Upper lobe of right lung (tissue), 1 donor: ENCODE data around the gene TOX3. TPM values are rescaled to one million over a fixed set of nuclear protein-coding genes. Genes with fewer than 3 reads are reported as not detected.

Experiments
- ATAC-seq: fragments of 200-7000 bp; cut with Tn5 transposase; one replicate; pipeline ENCODE4 v1.9.1; 2020; ENCODE audit warnings: mild to moderate bottlenecking, moderate library complexity
- DNase-seq: peaks from one replicate; pipeline ENCODE4 v3.0.0-alpha.2; 2020
- H3K27ac ChIP-seq: fragments of 200-600 bp; one replicate; pipeline ENCODE4 v1.8.0; 2022
- H3K27me3 ChIP-seq: fragments of 200-600 bp; one replicate; pipeline ENCODE4 v1.8.0; 2022; ENCODE audit warnings: mild to moderate bottlenecking
- H3K36me3 ChIP-seq: fragments of 200-600 bp; one replicate; pipeline ENCODE4 v1.8.0; 2022
- H3K4me1 ChIP-seq: fragments of 200-600 bp; one replicate; pipeline ENCODE4 v1.8.0; 2022
- H3K4me3 ChIP-seq: fragments of 200-600 bp; one replicate; pipeline ENCODE4 v1.8.0; 2022; ENCODE audit warnings: mild to moderate bottlenecking
- H3K9me3 ChIP-seq: fragments of 200-600 bp; one replicate; pipeline ENCODE4 v1.8.0; 2022
- CTCF ChIP-seq: fragments of 200-600 bp; IDR thresholded peaks from one replicate; pipeline ENCODE4 v1.8.0; 2022; ENCODE audit warnings: antibody characterized with exemption
- intact Hi-C: fragments of 100-400 bp; cut with DNase I; formaldehyde crosslinking; loops from one replicate; pipeline ENCODE4 v1.11.0; 2022
- total RNA-seq: library from RNA; stranded (reverse); fragmentation: NEBNext Ultra II Directional; extraction: Animal tissue kit (Norgen Biotek cat#: 25700); gene quantifications from one replicate; pipeline ENCODE4 v1.2.1, GENCODE V29; 2021
- donor health status: DM: no; HTN: yes; CAD: no; lungs with severe emphysema.

The TOX3 gene
- total RNA-seq, 1 donor from 2014 or later, result 3.7 TPM

- H3K36me3 ChIP-seq, result no peaks in the 10 kb centered on the region
- no peak overlapping the region for H3K27ac ChIP-seq
- H3K4me1 ChIP-seq, result no peaks in the 10 kb centered on the region
- DNase-seq (no peak), ATAC-seq (no peak)
- H3K4me3 ChIP-seq, result no peak overlapping the region
- no peaks in the 10 kb centered on the region for H3K27me3 ChIP-seq
- no peak for TF ChIP-seq CTCF
- intact Hi-C loops, result no loop called here
- no peaks in the 10 kb centered on the region for H3K9me3 ChIP-seq
Measured at GRCh38 chr16:52487849-52488457, 59.0 kb downstream of the TOX3 start.

- DNase-seq, result no peak
- intact Hi-C loops, result no loop called here
- Histone ChIP-seq H3K36me3 (no peaks in the 10 kb centered on the region), H3K27ac (no peak overlapping the region), H3K27me3 (no peaks in the 10 kb centered on the region), H3K4me3 (no peak overlapping the region), H3K4me1 (no peaks in the 10 kb centered on the region), H3K9me3 (no peaks in the 10 kb centered on the region)
- ATAC-seq, result no peak
- no peak for TF ChIP-seq CTCF
Measured at GRCh38 chr16:52480237-52480636, 66.7 kb downstream of the TOX3 start.

- no peak for TF ChIP-seq CTCF
- intact Hi-C loops, result no loop called here
- Histone ChIP-seq H3K9me3 (no peaks in the 10 kb centered on the region), H3K4me1 (no peaks in the 10 kb centered on the region), H3K27ac (no peak overlapping the region), H3K36me3 (no peaks in the 10 kb centered on the region), H3K27me3 (no peaks in the 10 kb centered on the region), H3K4me3 (no peak overlapping the region)
- ATAC-seq (no peak), DNase-seq (no peak)
Measured at GRCh38 chr16:52476111-52476510, 70.8 kb downstream of the TOX3 start.

GRCh38 chr16:52474679-52475078 is 72.3 kb downstream of the TOX3 start:
- no peaks in the 10 kb centered on the region for H3K27me3 ChIP-seq
- no peak for DNase-seq
- H3K27ac ChIP-seq, result no peak overlapping the region
- intact Hi-C loops, result no loop called here
- TF ChIP-seq CTCF, result no peak
- no peaks in the 10 kb centered on the region for H3K9me3 ChIP-seq
- no peak overlapping the region for H3K4me3 ChIP-seq
- H3K36me3 ChIP-seq, result no peaks in the 10 kb centered on the region
- no peak for ATAC-seq
- no peaks in the 10 kb centered on the region for H3K4me1 ChIP-seq

GRCh38 chr16:52473096-52473495 is 73.8 kb downstream of the TOX3 start:
- no peaks in the 10 kb centered on the region for H3K27me3 ChIP-seq
- TF ChIP-seq CTCF, result no peak
- intact Hi-C loops, result no loop called here
- no peak for DNase-seq
- no peaks in the 10 kb centered on the region for H3K36me3 ChIP-seq
- H3K9me3 ChIP-seq, result no peaks in the 10 kb centered on the region
- no peak overlapping the region for H3K4me3 ChIP-seq
- H3K27ac ChIP-seq, result no peak overlapping the region
- H3K4me1 ChIP-seq, result no peaks in the 10 kb centered on the region
- ATAC-seq, result no peak
